Measurements from ENCODE around the gene ALKBH2. TPM values are rescaled to one million over a fixed set of nuclear protein-coding genes. Genes with fewer than 3 reads are reported as not detected.

Gene ALKBH2
- total RNA-seq, 1 donor from 2014 or later, result 14.5 TPM

DNA sequence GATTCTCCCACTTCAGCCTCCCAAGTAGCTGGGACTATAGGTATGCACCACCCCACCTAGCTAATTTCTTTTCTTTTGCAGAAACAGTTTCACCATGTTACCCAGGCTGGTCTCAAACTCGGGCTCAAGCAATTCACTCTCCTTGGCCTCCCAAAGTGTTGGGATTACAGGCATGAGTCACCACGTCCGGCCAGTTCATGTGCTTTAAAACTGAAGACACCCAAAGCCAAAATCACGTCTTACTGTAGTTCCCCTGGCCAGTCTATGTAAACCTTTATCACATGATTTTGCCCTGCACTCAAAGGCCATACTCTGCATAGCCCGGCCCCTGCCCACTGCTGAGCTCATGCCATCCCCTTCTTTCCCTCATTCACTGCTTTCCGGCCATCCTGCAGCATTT lies 4.5 kb downstream of the ALKBH2 start:
- DNase-seq (ENCODE audit: extremely low spot score in 2 of 2), result no peak
- TF ChIP-seq, protein P1, sequence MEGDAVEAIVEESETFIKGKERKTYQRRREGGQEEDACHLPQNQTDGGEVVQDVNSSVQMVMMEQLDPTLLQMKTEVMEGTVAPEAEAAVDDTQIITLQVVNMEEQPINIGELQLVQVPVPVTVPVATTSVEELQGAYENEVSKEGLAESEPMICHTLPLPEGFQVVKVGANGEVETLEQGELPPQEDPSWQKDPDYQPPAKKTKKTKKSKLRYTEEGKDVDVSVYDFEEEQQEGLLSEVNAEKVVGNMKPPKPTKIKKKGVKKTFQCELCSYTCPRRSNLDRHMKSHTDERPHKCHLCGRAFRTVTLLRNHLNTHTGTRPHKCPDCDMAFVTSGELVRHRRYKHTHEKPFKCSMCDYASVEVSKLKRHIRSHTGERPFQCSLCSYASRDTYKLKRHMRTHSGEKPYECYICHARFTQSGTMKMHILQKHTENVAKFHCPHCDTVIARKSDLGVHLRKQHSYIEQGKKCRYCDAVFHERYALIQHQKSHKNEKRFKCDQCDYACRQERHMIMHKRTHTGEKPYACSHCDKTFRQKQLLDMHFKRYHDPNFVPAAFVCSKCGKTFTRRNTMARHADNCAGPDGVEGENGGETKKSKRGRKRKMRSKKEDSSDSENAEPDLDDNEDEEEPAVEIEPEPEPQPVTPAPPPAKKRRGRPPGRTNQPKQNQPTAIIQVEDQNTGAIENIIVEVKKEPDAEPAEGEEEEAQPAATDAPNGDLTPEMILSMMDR (IDR thresholded peaks at IDR 0.05), result no peak
- no peak for TF ChIP-seq POLR2A (IDR thresholded peaks at IDR 0.05)
- no peak for TF ChIP-seq POLR2AphosphoS5 (IDR thresholded peaks at IDR 0.05; ENCODE audit: insufficient read depth in 1 of 2, low read depth in 1 of 2)
- intact Hi-C loops (cut with DNase I), result no loop called here
- no peak overlapping the region for H3K27ac ChIP-seq
- no peaks in the 10 kb centered on the region for H3K9me3 ChIP-seq
- H3K4me3 ChIP-seq, result no peak overlapping the region
- H3K27me3 ChIP-seq, result no peaks in the 10 kb centered on the region
- H3K4me1 ChIP-seq, result peaks cover 24% of the 10 kb centered on the region
- peaks cover 0 to 54% of the 10 kb centered on the region in 2 donors for H3K36me3 ChIP-seq

DNA sequence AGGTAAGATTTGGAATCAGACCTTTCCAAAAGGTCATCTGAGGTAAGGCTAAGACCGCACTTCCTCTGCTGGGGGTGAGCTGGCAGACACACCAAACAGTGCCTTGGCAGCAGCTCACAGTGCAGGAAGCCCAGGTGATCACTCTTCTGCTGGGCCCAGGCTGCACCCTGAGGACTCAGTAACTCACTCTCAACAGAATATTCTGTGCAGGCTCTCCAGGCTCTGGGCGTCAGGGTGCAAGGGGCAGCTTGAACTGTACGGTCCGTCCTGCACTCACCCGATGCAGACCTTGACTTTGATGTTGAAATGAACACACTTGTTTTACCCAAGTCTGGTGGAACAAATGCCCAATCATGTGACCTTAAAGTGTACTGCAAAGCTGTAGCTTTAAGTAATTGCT lies 6.0 kb downstream of the ALKBH2 start:
- TF ChIP-seq POLR2A (IDR thresholded peaks at IDR 0.05), result no peak
- TF ChIP-seq, protein P1 (IDR thresholded peaks at IDR 0.05), result no peak
- TF ChIP-seq POLR2AphosphoS5 (IDR thresholded peaks at IDR 0.05; ENCODE audit: insufficient read depth in 1 of 2, low read depth in 1 of 2), result no peak
- H3K9me3 ChIP-seq, result no peaks in the 10 kb centered on the region
- intact Hi-C loops (cut with DNase I), result no loop called here
- peaks cover 11% of the 10 kb centered on the region for H3K4me1 ChIP-seq
- H3K36me3 ChIP-seq, result peaks cover 0 to 70% of the 10 kb centered on the region in 2 donors
- H3K27ac ChIP-seq, result no peak overlapping the region
- DNase-seq (ENCODE audit: extremely low spot score in 2 of 2), result no peak
- H3K27me3 ChIP-seq, result no peaks in the 10 kb centered on the region
- no peak overlapping the region for H3K4me3 ChIP-seq

DNA sequence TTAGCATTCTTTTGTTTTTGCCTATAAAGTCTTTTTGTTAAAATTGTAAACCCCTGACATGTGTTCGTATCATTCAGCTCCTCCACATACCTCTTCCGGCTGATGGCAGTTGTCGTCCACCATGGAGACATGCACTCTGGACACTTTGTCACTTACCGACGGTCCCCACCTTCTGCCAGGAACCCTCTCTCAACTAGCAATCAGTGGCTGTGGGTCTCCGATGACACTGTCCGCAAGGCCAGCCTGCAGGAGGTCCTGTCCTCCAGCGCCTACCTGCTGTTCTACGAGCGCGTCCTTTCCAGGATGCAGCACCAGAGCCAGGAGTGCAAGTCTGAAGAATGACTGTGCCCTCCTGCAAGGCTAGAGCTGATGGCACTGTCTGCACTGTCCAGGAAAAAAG lies 7.7 kb downstream of the ALKBH2 start:
- DNase-seq (ENCODE audit: extremely low spot score in 2 of 2), result no peak
- Histone ChIP-seq H3K36me3 (peaks cover 0 to 79% of the 10 kb centered on the region in 2 donors), H3K4me3 (no peak overlapping the region), H3K27ac (no peak overlapping the region), H3K4me1 (no peaks in the 10 kb centered on the region), H3K9me3 (no peaks in the 10 kb centered on the region), H3K27me3 (no peaks in the 10 kb centered on the region)
- TF ChIP-seq POLR2A (IDR thresholded peaks at IDR 0.05), result no peak
- TF ChIP-seq POLR2AphosphoS5 (IDR thresholded peaks at IDR 0.05; ENCODE audit: insufficient read depth in 1 of 2, low read depth in 1 of 2), result no peak
- TF ChIP-seq, protein P1 (IDR thresholded peaks at IDR 0.05), result no peak
- intact Hi-C loops (cut with DNase I), result no loop called here

DNA sequence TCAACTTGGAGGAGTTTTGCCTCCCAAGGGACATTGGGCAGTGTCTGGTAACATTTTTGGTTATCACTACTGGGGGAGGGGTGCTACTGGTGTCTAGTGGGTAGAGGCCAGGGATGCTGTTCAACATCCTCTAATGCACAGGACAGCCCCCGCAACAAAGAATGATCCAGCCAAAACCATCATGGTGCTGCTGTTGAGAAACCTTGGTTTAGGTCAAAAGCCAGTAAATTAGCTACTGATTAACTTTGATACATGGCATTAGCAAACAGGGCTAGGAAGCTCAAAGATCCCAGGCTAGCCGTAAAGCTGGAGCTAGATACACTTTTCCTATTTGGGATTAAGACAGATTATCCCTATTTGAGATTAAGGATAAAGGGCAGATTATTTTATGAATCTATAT lies 8.8 kb downstream of the ALKBH2 start:
- no peak for DNase-seq (ENCODE audit: extremely low spot score in 2 of 2)
- Histone ChIP-seq H3K27me3 (no peaks in the 10 kb centered on the region), H3K27ac (no peak overlapping the region), H3K9me3 (no peaks in the 10 kb centered on the region), H3K4me1 (no peaks in the 10 kb centered on the region), H3K4me3 (no peak overlapping the region), H3K36me3 (peaks cover 0 to 77% of the 10 kb centered on the region in 2 donors)
- intact Hi-C loops (cut with DNase I), result no loop called here
- TF ChIP-seq POLR2AphosphoS5 (IDR thresholded peaks at IDR 0.05; ENCODE audit: insufficient read depth in 1 of 2, low read depth in 1 of 2) (no peak), POLR2A (IDR thresholded peaks at IDR 0.05) (no peak)
- TF ChIP-seq, protein P1 (IDR thresholded peaks at IDR 0.05), result no peak

DNA sequence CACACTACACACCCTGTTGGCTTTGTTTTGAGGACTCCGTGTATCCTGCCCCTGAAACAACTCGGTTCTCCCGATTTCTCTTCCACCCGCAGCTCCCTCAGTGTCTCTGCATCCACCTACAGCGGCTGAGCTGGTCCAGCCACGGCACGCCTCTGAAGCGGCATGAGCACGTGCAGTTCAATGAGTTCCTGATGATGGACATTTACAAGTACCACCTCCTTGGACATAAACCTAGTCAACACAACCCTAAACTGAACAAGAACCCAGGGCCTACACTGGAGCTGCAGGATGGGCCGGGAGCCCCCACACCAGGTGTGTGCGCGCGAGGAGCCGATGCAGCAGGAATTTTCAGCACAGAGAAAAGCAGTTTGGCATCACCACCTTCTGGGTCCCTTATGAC lies 10.5 kb downstream of the ALKBH2 start:
- Histone ChIP-seq H3K36me3 (peaks cover 0 to 73% of the 10 kb centered on the region in 2 donors), H3K4me1 (no peaks in the 10 kb centered on the region), H3K27me3 (no peaks in the 10 kb centered on the region), H3K9me3 (no peaks in the 10 kb centered on the region), H3K27ac (no peak overlapping the region), H3K4me3 (no peak overlapping the region)
- no peak for DNase-seq (ENCODE audit: extremely low spot score in 2 of 2)
- TF ChIP-seq POLR2A (IDR thresholded peaks at IDR 0.05), result no peak
- no peak for TF ChIP-seq POLR2AphosphoS5 (IDR thresholded peaks at IDR 0.05; ENCODE audit: insufficient read depth in 1 of 2, low read depth in 1 of 2)
- TF ChIP-seq, protein P1 (IDR thresholded peaks at IDR 0.05), result no peak
- intact Hi-C loops (cut with DNase I), result no loop called here
